GM12892 (cell line): Measurements from ENCODE around the gene TET1.
"Not testable (repeated sequence)": the region's sequence is repeated elsewhere in the genome, so short reads cannot be mapped to it uniquely, and the experiment has no call there.

ENCODE experiments used
- DNase-seq: peaks from one replicate; pipeline ENCODE4 v3.0.0; 2011; ENCODE audit not compliant: insufficient read length
- FAIRE-seq: peaks from 2 replicates; lab custom pipeline; 2011; peaks lifted over from hg19 to GRCh38; lab: Jason Lieb, UNC
- POLR2A ChIP-seq: IDR thresholded peaks from 2 replicates; pipeline ENCODE4 v1.6.1; 2011; ENCODE audit warnings: low read depth, low read length, control low read depth
- POLR2AphosphoS5 ChIP-seq: IDR thresholded peaks from 2 replicates; pipeline ENCODE4 v1.6.1; 2011; ENCODE audit warnings: low read depth, low read length, control low read depth
- TAF1 ChIP-seq: IDR thresholded peaks from 2 replicates; pipeline ENCODE4 v1.6.1; 2011; ENCODE audit warnings: low read depth, mild to moderate bottlenecking, control low read depth, low read length, borderline replicate concordance

Gene TET1

GRCh38 chr10:68697106-68697505 lies 137.0 kb downstream of the TET1 start:
- DNase-seq, result no peak
- TF ChIP-seq POLR2AphosphoS5, result no peak
- no peak for TF ChIP-seq POLR2A
- FAIRE-seq, result no peak

- no peak for FAIRE-seq
- TF ChIP-seq TAF1 (no peak), POLR2AphosphoS5 (no peak), POLR2A (no peak)
- no peak for DNase-seq
Measured at GRCh38 chr10:68700197-68700596, 140.1 kb downstream of the TET1 start.

- DNase-seq, result no peak
- no peak for FAIRE-seq
- no peak for TF ChIP-seq POLR2AphosphoS5
- no peak for TF ChIP-seq POLR2A
- TF ChIP-seq TAF1, result no peak
Measured at GRCh38 chr10:68705548-68705947, 145.4 kb downstream of the TET1 start.

GRCh38 chr10:68708987-68709386 lies 148.8 kb downstream of the TET1 start:
- not testable (repeated sequence) for DNase-seq, FAIRE-seq

- not testable (repeated sequence) for DNase-seq
Measured at GRCh38 chr10:68713065-68713464, 152.9 kb downstream of the TET1 start.

GRCh38 chr10:68717435-68717834 lies 157.3 kb downstream of the TET1 start:
- TF ChIP-seq POLR2A (no peak), POLR2AphosphoS5 (no peak), TAF1 (no peak)
- DNase-seq, result no peak
- FAIRE-seq, result no peak

More at GRCh38 chr10:68713065-68713464, 152.9 kb downstream of the TET1 start:
- not testable (repeated sequence) for FAIRE-seq

GRCh38 chr10:68720793-68721672 lies 160.9 kb downstream of the TET1 start, which contains the start of gene CCAR1:
CCAR1 (plus strand) TSS chr10:68721239; CDS start chr10:68722505, 1,266 bp downstream.
- DNase-seq, result peak; percentile 91
- peak; percentile 98 for FAIRE-seq
- TF ChIP-seq TAF1 (0 out of 2 replicates have a peak, but pooled peaks have one; percentile 22), POLR2A (peak; percentile 89), POLR2AphosphoS5 (peak; percentile 93)

GRCh38 chr10:68721673-68722335 lies 161.7 kb downstream of the TET1 start:
- no peak for TF ChIP-seq TAF1
- no peak for TF ChIP-seq POLR2A
- no peak for TF ChIP-seq POLR2AphosphoS5
- peak; percentile 21 for FAIRE-seq
- DNase-seq, result no peak

- DNase-seq (no peak), FAIRE-seq (no peak)
- TF ChIP-seq TAF1, result no peak
- no peak for TF ChIP-seq POLR2AphosphoS5
- no peak for TF ChIP-seq POLR2A
Measured at GRCh38 chr10:68725016-68725415, 164.9 kb downstream of the TET1 start.

- FAIRE-seq (no peak), DNase-seq (no peak)
- TF ChIP-seq POLR2A, result no peak
- TF ChIP-seq TAF1, result no peak
- TF ChIP-seq POLR2AphosphoS5, result no peak
Measured at GRCh38 chr10:68727146-68727545, 167.0 kb downstream of the TET1 start.

GRCh38 chr10:68732651-68733050 lies 172.5 kb downstream of the TET1 start:
- FAIRE-seq (no peak), DNase-seq (no peak)
- TF ChIP-seq POLR2A (no peak), TAF1 (no peak), POLR2AphosphoS5 (no peak)

GRCh38 chr10:68734349-68734748 lies 174.2 kb downstream of the TET1 start:
- TF ChIP-seq POLR2AphosphoS5 (no peak), POLR2A (no peak), TAF1 (no peak)
- FAIRE-seq (no peak), DNase-seq (no peak)

- TF ChIP-seq TAF1, result no peak
- TF ChIP-seq POLR2A, result no peak
- no peak for TF ChIP-seq POLR2AphosphoS5
- no peak for DNase-seq
- no peak for FAIRE-seq
Measured at GRCh38 chr10:68735119-68735518, 175.0 kb downstream of the TET1 start.

- FAIRE-seq, DNase-seq: not testable (repeated sequence)
Measured at GRCh38 chr10:68735739-68736138, 175.6 kb downstream of the TET1 start.

- DNase-seq, FAIRE-seq: not testable (repeated sequence)
Measured at GRCh38 chr10:68740676-68741075, 180.5 kb downstream of the TET1 start.
